HUES6 (cell line): ENCODE data around the gene NKAIN2.
"Not testable (repeated sequence)": the region's sequence is repeated elsewhere in the genome, so short reads cannot be mapped to it uniquely, and the experiment has no call there.

Experiments used
- H3K27ac ChIP-seq: 2 replicates; pipeline ENCODE4 v1.7.0; 2013; ENCODE audit warnings: low read depth, mild to moderate bottlenecking, low read length, inconsistent platforms
- H3K27me3 ChIP-seq: 2 replicates; pipeline ENCODE4 v1.6.1; 2013; ENCODE audit warnings: low read length; ENCODE audit not compliant: control insufficient read depth, insufficient read depth
- H3K36me3 ChIP-seq: 2 replicates; pipeline ENCODE4 v1.6.1; 2013; ENCODE audit warnings: low read length; ENCODE audit not compliant: control insufficient read depth, insufficient read depth
- H3K4me1 ChIP-seq: 2 replicates; pipeline ENCODE4 v1.6.1; 2013; ENCODE audit warnings: low read length; ENCODE audit not compliant: control insufficient read depth, insufficient read depth
- H3K4me3 ChIP-seq: 2 replicates; pipeline ENCODE4 v1.5.1; 2013; ENCODE audit warnings: low read depth, low read length
- H3K9ac ChIP-seq: one replicate; pipeline ENCODE4 v1.6.1; 2013; ENCODE audit warnings: mild to moderate bottlenecking, low read length
- H3K9me3 ChIP-seq: 2 replicates; pipeline ENCODE4 v1.6.1; 2013; ENCODE audit warnings: low read depth, low read length; ENCODE audit not compliant: control insufficient read depth, insufficient read depth

Gene NKAIN2

GRCh38 chr6:124560078-124560477 is 756.4 kb downstream of the NKAIN2 start:
- not testable (repeated sequence) for H3K27me3 ChIP-seq, H3K4me1 ChIP-seq, H3K36me3 ChIP-seq, H3K9ac ChIP-seq, H3K4me3 ChIP-seq, H3K9me3 ChIP-seq, H3K27ac ChIP-seq

GRCh38 chr6:124560873-124561567 is 757.4 kb downstream of the NKAIN2 start:
- H3K4me1 ChIP-seq, result no peaks in the 10 kb centered on the region
- no peaks in the 10 kb centered on the region for H3K36me3 ChIP-seq
- no peak overlapping the region for H3K9ac ChIP-seq
- H3K27me3 ChIP-seq, result no peaks in the 10 kb centered on the region
- no peak overlapping the region for H3K27ac ChIP-seq
- H3K9me3 ChIP-seq, result no peaks in the 10 kb centered on the region
- no peak overlapping the region for H3K4me3 ChIP-seq

GRCh38 chr6:124561635-124562130 is 758.0 kb downstream of the NKAIN2 start:
- Histone ChIP-seq H3K9me3 (no peaks in the 10 kb centered on the region), H3K27me3 (no peaks in the 10 kb centered on the region), H3K4me3 (no peak overlapping the region), H3K4me1 (no peaks in the 10 kb centered on the region), H3K9ac (no peak overlapping the region), H3K36me3 (no peaks in the 10 kb centered on the region), H3K27ac (no peak overlapping the region)

GRCh38 chr6:124564125-124564524 is 760.5 kb downstream of the NKAIN2 start:
- not testable (repeated sequence) for H3K4me3 ChIP-seq, H3K4me1 ChIP-seq, H3K27ac ChIP-seq, H3K27me3 ChIP-seq, H3K36me3 ChIP-seq, H3K9me3 ChIP-seq, H3K9ac ChIP-seq

- no peak overlapping the region for H3K9ac ChIP-seq
- no peak overlapping the region for H3K4me3 ChIP-seq
- peaks cover 11% of the 10 kb centered on the region; the same call in 1 of the 2 replicates for H3K9me3 ChIP-seq
- H3K27ac ChIP-seq, result no peak overlapping the region
- no peaks in the 10 kb centered on the region for H3K36me3 ChIP-seq
- H3K4me1 ChIP-seq, result no peaks in the 10 kb centered on the region
- H3K27me3 ChIP-seq, result no peaks in the 10 kb centered on the region
Measured at GRCh38 chr6:124567401-124567800, 763.7 kb downstream of the NKAIN2 start.

DNA sequence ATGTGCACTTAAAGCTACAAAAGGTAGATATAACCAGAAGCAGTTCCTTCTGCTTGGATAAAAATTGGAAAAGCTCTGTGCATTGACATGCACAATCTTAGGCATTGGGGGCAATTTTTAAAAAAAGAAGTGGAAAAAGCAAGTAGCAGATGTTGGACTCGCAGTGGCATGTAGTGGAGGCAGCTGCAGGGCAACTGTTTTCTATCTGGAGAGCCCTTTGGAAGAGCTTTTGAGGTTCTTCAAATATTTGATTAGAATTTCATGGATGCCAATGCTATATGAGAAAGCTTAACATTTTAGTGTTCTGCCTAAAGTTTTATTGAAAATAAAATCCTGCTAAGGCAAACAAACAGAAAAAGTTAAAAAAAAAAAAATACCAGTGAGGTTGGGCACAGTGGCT is 770.3 kb downstream of the NKAIN2 start:
- no peaks in the 10 kb centered on the region for H3K4me1 ChIP-seq
- H3K27me3 ChIP-seq, result no peaks in the 10 kb centered on the region
- no peak overlapping the region for H3K4me3 ChIP-seq
- H3K36me3 ChIP-seq, result no peaks in the 10 kb centered on the region
- H3K27ac ChIP-seq, result no peak overlapping the region
- no peak overlapping the region for H3K9ac ChIP-seq
- H3K9me3 ChIP-seq, result peaks cover 11% of the 10 kb centered on the region; the same call in 1 of the 2 replicates

DNA sequence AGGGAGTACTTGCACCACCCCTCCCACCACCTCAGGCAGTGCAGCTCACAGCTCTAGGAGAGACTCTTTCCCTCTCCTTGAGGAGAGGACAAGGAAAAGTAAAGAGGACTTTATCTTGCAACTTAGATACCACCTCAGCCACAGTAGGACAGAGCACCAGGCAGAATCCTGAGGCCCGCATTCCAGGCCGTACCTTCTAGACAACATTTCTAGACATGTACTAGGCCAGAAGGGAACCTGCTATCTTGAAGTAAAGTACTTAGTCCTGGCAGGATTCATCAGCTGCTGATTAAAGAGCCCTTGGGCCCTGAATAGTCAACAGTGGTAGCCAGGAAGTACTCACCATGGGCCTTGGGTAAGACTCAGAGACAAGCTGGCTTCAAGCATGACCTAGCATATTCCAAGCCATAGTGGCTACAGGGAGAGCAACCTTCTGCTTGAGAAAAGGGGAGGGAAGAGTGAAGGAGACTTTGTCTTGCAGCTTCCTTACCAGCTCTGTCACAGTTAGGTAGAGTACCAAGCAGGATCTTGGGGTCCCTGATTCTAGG is 774.1 kb downstream of the NKAIN2 start:
- Histone ChIP-seq H3K27me3 (no peaks in the 10 kb centered on the region), H3K9ac (no peak overlapping the region), H3K36me3 (no peaks in the 10 kb centered on the region)

DNA sequence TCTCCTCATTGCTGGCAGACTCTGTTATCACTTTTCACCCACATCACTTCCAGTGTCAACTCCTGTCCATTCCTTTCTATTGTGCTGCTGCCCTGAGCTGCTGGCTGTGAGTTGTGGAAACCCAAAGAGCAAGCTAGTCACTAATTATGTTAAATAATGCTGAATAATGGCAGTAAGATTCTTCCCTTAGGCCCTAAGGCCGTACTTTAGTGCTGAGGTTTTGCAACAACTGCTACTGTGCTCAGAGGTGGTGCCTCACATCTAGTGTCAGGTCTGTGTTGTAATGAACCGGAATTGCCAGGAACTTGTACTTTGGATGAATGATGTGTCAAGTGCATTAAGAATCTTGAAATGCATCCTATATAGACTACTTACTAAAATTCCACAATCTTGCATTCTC is 786.3 kb downstream of the NKAIN2 start:
- Histone ChIP-seq H3K36me3 (no peaks in the 10 kb centered on the region), H3K27ac (no peak overlapping the region), H3K9me3 (no peaks in the 10 kb centered on the region), H3K4me3 (no peak overlapping the region), H3K4me1 (peaks cover 6% of the 10 kb centered on the region; the same call in 1 of the 2 replicates), H3K9ac (no peak overlapping the region), H3K27me3 (no peaks in the 10 kb centered on the region)

More for the DNA sequence above, 774.1 kb downstream of the NKAIN2 start:
- H3K9me3 ChIP-seq, result no peaks in the 10 kb centered on the region
- no peak overlapping the region for H3K4me3 ChIP-seq
- no peak overlapping the region for H3K27ac ChIP-seq
- H3K4me1 ChIP-seq, result no peaks in the 10 kb centered on the region

DNA sequence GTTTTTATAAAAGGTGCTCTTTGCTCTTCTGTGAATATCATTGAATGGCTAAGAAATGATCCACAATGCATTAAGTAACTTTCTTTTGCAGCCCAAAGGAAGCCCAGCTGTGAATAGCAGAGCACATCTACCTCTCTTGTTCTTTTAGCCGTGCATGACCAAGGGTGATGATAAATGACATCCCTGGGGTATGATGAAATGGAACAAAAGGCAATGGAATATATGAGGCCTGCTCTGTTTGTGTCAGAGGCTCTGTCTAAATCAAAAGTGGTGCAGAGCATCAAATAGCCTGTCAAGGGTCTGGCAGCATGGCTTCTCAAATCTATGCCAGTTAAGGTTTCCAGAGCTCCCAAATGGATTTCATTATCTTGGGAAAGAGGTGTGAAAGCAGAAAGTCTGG is 796.0 kb downstream of the NKAIN2 start:
- H3K36me3 ChIP-seq, result no peaks in the 10 kb centered on the region
- H3K27ac ChIP-seq, result no peak overlapping the region
- no peak overlapping the region for H3K4me3 ChIP-seq
- no peaks in the 10 kb centered on the region for H3K9me3 ChIP-seq
- no peaks in the 10 kb centered on the region for H3K4me1 ChIP-seq
- no peak overlapping the region for H3K9ac ChIP-seq
- no peaks in the 10 kb centered on the region for H3K27me3 ChIP-seq

DNA sequence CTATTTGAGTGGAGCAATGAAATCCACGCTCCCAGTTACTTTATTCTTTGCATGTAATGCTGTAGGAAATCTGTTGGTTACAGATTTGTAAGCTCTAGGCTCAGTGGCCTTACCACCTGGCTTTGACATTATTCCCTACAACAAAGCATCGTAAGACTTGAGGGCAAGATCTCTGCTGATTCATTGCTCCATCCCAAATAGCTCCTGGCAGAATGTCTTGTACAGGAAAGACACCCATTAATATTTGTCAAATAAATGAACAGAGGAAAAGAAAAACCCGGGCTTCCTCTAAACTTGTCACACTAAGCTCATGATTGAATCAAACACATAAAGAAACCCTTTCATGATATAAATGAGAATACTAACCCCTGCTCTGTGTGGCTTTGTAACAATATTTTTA is 801.1 kb downstream of the NKAIN2 start:
- Histone ChIP-seq H3K27ac (no peak overlapping the region), H3K36me3 (no peaks in the 10 kb centered on the region), H3K4me3 (no peak overlapping the region), H3K4me1 (no peaks in the 10 kb centered on the region), H3K9me3 (no peaks in the 10 kb centered on the region), H3K27me3 (no peaks in the 10 kb centered on the region), H3K9ac (no peak overlapping the region)

GRCh38 chr6:124607119-124607627 is 803.5 kb downstream of the NKAIN2 start:
- Histone ChIP-seq H3K9me3 (no peaks in the 10 kb centered on the region), H3K36me3 (no peaks in the 10 kb centered on the region)

More at GRCh38 chr6:124607119-124607627, 803.5 kb downstream of the NKAIN2 start:
- H3K27ac ChIP-seq, result no peak overlapping the region
- no peaks in the 10 kb centered on the region for H3K4me1 ChIP-seq
- no peaks in the 10 kb centered on the region for H3K27me3 ChIP-seq
- no peak overlapping the region for H3K9ac ChIP-seq
- H3K4me3 ChIP-seq, result no peak overlapping the region
